DND-41 (cell line): ENCODE data around the gene TPO.

Source experiments
- CTCF ChIP-seq: IDR thresholded peaks from 2 replicates; pipeline ENCODE4 v1.5.1; 2012; ENCODE audit warnings: borderline replicate concordance, low read length, moderate library complexity, mild to moderate bottlenecking; ENCODE audit not compliant: poor library complexity, severe bottlenecking; ENCODE audit errors: extremely low read depth
- EZH2 ChIP-seq: IDR thresholded peaks from 3 replicates; pipeline ENCODE4 v1.6.1; 2012; ENCODE audit warnings: borderline replicate concordance, low read depth, mild to moderate bottlenecking, moderate library complexity, low read length, inconsistent platforms; ENCODE audit not compliant: severe bottlenecking

- TF ChIP-seq CTCF, result no peak
- no peak for TF ChIP-seq EZH2
Measured at GRCh38 chr2:1585635-1586034, 172.4 kb downstream of the TPO start.
